HG02943 (cell line): ENCODE results near the gene APBA2.

Experiments
- ATAC-seq: cut with Tn5 transposase; IDR thresholded peaks from one replicate; pipeline ENCODE4 v1.9.1; 2021; ENCODE audit warnings: mild to moderate bottlenecking, low read depth, moderate library complexity; ENCODE audit not compliant: unreplicated experiment

APBA2 gene

GRCh38 chr15:28914046-28914445 lies 28.3 kb downstream of the APBA2 start:
- ATAC-seq: no peak

GRCh38 chr15:28914483-28915023 lies 28.8 kb downstream of the APBA2 start:
- no peak for ATAC-seq

GRCh38 chr15:28915041-28915810 lies 29.5 kb downstream of the APBA2 start:
- ATAC-seq: no peak

GRCh38 chr15:28915935-28916334 lies 30.2 kb downstream of the APBA2 start:
- no peak for ATAC-seq

GRCh38 chr15:28917791-28918140 lies 32.0 kb downstream of the APBA2 start:
- ATAC-seq: no peak

GRCh38 chr15:28918141-28918983 lies 32.6 kb downstream of the APBA2 start:
- ATAC-seq: no peak

GRCh38 chr15:28919201-28919635 lies 33.4 kb downstream of the APBA2 start:
- no peak for ATAC-seq

- ATAC-seq: no peak
Observed at GRCh38 chr15:28919679-28920655, 34.2 kb downstream of the APBA2 start.

GRCh38 chr15:28920781-28921331 lies 35.1 kb downstream of the APBA2 start:
- no peak for ATAC-seq

- ATAC-seq: no peak
Observed at GRCh38 chr15:28921336-28921735, 35.6 kb downstream of the APBA2 start.

- ATAC-seq: no peak
Observed at GRCh38 chr15:28921919-28922706, 36.3 kb downstream of the APBA2 start.

GRCh38 chr15:28922707-28923012 lies 36.9 kb downstream of the APBA2 start:
- ATAC-seq: no peak

- ATAC-seq: no peak
Observed at GRCh38 chr15:28923726-28924280, 38.0 kb downstream of the APBA2 start.

- no peak for ATAC-seq
Observed at GRCh38 chr15:28927043-28927442, 41.3 kb downstream of the APBA2 start.

- ATAC-seq: no peak
Observed at GRCh38 chr15:28929200-28929599, 43.4 kb downstream of the APBA2 start.

- ATAC-seq: no peak
Observed at GRCh38 chr15:28930011-28930410, 44.2 kb downstream of the APBA2 start.

GRCh38 chr15:28930476-28931291 lies 44.9 kb downstream of the APBA2 start:
- no peak for ATAC-seq

GRCh38 chr15:28931828-28932227 lies 46.1 kb downstream of the APBA2 start:
- no peak for ATAC-seq
